ENCODE measurements around the gene NT5C1B. TPM values are rescaled to one million over a fixed set of nuclear protein-coding genes. Genes with fewer than 3 reads are reported as not detected.

Gene NT5C1B
- total RNA-seq, result not detected in 2 replicates

DNA sequence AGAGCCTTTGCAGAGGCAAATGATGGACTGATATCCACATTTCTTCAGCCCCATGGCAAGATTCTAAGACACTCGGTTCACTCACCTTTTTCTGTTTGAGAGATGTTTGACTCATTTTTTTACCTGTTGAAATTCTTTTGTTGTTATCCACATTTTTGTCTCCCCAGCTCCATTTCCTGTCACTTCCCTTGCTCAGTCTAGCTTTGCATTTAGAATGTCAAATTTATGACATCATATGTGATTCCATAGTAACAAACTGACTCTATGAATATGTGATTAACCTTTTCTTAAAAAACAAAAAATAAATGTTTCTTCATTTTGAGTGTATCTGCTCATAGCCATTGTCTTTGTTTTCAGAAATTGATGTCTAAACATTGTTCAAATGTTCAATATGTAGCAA, at the start of gene NT5C1B:
NT5C1B (minus strand) TSS at position 216 of the 400 bp plus-strand sequence; CDS start at position 115, 101 bp downstream.

GRCh38 chr2:18560031-18560796, 29.2 kb downstream of the NT5C1B start, which contains the start of gene RDH14:
RDH14 (minus strand) TSS chr2:18560653; CDS start chr2:18560572, 81 bp downstream.

Other genes with a start within 250 kb of the NT5C1B start
- gene RDH14, start 28.9 kb downstream of the NT5C1B start, total RNA-seq, result 12.0 and 24.9 TPM in 2 replicates

Measured in bladder microvascular endothelial cell (primary cell).